Measurements from ENCODE around the gene OPN1MW.
"Not testable (repeated sequence)": the region's sequence is repeated elsewhere in the genome, so short reads cannot be mapped to it uniquely, and the experiment has no call there.

The OPN1MW gene

GRCh38 chrX:154211057-154211456 is 28.7 kb downstream of the OPN1MW start:
- not testable (repeated sequence) for DNase-seq (ENCODE audit: low read depth)

DNA sequence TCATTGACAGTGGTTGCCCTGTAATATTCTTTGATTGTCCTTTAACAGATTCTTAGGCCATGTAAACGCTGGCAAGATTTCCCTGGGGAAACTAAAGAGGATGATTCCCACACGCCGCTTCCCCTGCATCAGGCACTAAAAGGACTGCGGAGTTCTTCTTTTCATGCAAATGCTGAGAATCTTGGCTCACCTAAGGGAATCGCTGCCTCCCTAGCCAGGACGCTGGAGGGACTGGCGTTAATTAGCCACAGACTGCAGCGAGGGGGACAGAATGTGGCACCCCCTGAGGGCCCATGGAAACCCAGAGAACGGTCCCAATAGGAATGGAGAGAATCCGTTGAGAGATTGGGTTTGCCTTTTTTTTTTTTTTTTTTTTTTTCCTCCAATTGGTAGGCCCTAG is 29.1 kb downstream of the OPN1MW start:
- not testable (repeated sequence) for DNase-seq (ENCODE audit: low read depth)

DNA sequence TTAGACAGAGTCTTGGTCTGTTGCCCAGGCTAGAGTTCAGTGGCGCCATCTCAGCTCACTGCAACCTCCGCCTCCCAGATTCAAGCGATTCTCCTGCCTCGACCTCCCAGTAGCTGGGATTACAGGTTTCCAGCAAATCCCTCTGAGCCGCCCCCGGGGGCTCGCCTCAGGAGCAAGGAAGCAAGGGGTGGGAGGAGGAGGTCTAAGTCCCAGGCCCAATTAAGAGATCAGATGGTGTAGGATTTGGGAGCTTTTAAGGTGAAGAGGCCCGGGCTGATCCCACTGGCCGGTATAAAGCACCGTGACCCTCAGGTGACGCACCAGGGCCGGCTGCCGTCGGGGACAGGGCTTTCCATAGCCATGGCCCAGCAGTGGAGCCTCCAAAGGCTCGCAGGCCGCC is 37.1 kb downstream of the OPN1MW start, which contains the start of gene OPN1MW2:
OPN1MW2 (plus strand) TSS at position 301 of the 400 bp plus-strand sequence; CDS start at position 361, 60 bp downstream.
- not testable (repeated sequence) for DNase-seq (ENCODE audit: low read depth)

DNA sequence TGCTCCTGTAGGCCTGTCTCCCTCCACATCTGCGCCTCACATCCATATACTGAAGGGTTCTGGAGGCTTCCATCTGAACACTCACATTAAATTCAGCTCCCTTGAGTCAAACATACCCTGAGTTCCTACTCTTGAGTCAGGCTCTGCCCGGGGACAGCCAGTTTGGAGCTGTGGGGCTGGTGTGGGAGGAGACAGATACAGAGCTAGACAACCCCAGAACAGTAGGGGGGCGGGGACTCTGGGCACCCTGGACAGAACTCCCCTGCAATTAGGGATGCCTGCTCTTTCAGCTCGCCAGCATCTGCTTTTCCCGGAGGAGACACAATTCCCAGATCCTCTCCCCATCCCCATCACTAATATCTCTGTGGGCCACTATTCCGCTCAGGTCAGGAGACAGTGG is 42.9 kb downstream of the OPN1MW start:
- DNase-seq (ENCODE audit: low read depth) = not testable (repeated sequence)

DNA sequence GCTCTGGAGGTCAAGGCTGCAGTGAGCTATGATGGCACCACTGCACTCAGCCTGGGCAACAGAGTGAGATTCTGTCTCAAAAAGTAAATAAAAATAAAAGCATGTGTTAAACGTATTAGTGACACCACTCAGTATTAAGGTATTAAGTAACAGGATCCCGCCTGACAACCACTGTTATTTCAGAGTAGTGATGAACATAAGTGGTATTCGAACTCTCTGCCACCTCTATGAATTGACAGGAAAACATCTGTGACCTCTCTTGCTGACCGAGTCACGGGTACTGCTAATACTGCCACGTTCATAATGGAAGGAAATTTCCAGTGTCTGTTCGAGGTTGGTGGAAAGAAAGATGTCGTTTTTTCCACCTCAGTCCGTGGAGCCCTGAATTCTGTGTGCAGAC is 44.3 kb downstream of the OPN1MW start:
- DNase-seq (ENCODE audit: low read depth) = not testable (repeated sequence)

GRCh38 chrX:154231443-154231842 is 49.0 kb downstream of the OPN1MW start:
- DNase-seq (ENCODE audit: low read depth) = not testable (repeated sequence)

GRCh38 chrX:154233620-154234019 is 51.2 kb downstream of the OPN1MW start:
- not testable (repeated sequence) for DNase-seq (ENCODE audit: low read depth)

DNA sequence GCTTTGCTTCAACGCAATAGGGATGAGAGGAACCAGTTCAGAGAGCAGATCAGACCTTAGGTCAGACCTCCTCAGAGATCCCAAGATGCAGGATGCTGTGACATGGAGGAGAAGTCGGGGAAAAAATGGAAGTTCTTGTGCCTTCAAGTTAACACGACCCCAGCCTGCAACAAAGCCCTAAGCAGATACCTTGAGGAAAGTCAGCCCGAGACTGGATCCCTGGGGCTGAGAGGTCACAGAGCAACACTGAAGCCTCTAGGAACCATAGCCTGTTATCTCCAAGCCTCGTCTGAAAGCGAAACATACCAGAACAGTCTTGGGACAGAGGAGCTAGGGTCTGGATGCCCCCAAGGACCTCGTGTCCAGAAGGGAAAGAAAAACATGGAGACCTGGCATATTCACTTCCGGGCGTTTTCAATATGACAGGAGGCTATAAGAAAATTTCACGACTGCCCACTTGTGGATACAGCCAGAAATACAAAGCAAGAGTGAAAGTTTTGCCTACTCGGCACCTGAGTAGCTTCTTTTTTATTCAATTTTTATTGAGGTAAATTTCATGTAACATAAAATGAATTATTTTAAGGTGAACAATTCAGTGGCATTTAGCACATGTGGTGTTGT is 56.7 kb downstream of the OPN1MW start:
- not testable (repeated sequence) for DNase-seq (ENCODE audit: low read depth)

DNA sequence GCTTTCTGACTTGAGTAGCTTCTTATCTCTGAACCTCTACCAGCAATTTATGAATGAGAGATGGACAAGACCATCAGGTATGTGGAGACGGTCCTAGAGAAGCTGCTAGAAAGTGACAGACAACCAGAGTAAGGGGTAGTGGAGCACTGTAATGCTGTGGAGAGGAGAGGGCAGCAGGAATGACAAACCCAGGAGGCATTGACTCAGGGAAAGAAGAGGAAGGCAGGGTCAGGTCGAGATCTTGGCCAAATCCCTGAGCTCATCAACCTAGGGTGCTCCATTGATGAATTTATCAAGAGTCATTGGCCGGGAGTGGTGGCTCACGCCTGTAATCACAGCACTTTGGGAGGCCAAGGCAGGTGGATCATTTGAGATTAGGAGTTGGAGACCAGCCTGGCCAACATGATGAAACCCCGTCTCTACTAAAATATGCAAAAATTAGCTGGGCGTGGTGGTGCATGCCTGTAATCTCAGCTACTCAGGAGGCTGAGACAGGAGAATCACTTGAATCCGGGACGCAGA is 57.6 kb downstream of the OPN1MW start:
- not testable (repeated sequence) for DNase-seq (ENCODE audit: low read depth)
